PC-3 (cell line): ENCODE data around the gene LTBP1. TPM values are rescaled to one million over a fixed set of nuclear protein-coding genes. Genes with fewer than 3 reads are reported as not detected.

Experiments
- ATAC-seq: fragments of 200-7000 bp; cut with Tn5 transposase; 2 replicates; pipeline ENCODE4 v1.9.1; 2020; ENCODE audit warnings: mild to moderate bottlenecking, moderate library complexity
- BruUV-seq: library from RNA; stranded (reverse); fragments of 400-500 nt; replicated peaks from 2 replicates; lab custom pipeline; 2021; lab: Mats Ljungman, UMichigan
- CTCF ChIA-PET: fragments of 300-600 bp; sonication (Branson Sonifier 250); formaldehyde crosslinking; loops from one replicate; lab custom pipeline; 2022; ENCODE audit warnings: antibody characterized with exemption; lab: Charles Lee
- POLR2A ChIA-PET: fragments of 300-600 bp; sonication (Branson Sonifier 250); formaldehyde crosslinking; loops from one replicate; lab custom pipeline; 2022; ENCODE audit warnings: antibody characterized with exemption; ENCODE audit not compliant: unreplicated experiment; lab: Charles Lee
- DNase-seq: peaks from one replicate; pipeline ENCODE4 v3.0.0-alpha.2; 2015
- H2AFZ ChIP-seq: fragments of 300-600 bp; sonication (generic); 2 replicates; pipeline ENCODE4 v1.6.0; 2016; ENCODE audit warnings: antibody characterized with exemption, low read length
- H3F3A ChIP-seq: fragments of 300-600 bp; sonication (generic); one replicate; pipeline ENCODE4 v1.6.0; 2017; ENCODE audit warnings: antibody characterized with exemption, low read length, control low read depth, mild to moderate bottlenecking; ENCODE audit not compliant: unreplicated experiment
- H3K27ac ChIP-seq: fragments of 300-600 bp; sonication (generic); 2 replicates; pipeline ENCODE4 v1.5.1; 2016; ENCODE audit warnings: mild to moderate bottlenecking, low read length
- H3K27me3 ChIP-seq: fragments of 300-600 bp; sonication (generic); 2 replicates; pipeline ENCODE4 v1.6.1; 2016; ENCODE audit warnings: low read length, mixed read lengths
- H3K36me3 ChIP-seq: fragments of 300-600 bp; sonication (generic); 2 replicates; pipeline ENCODE4 v1.6.1; 2016; ENCODE audit warnings: low read depth, mixed run types, low read length, mixed read lengths
- H3K4me1 ChIP-seq: fragments of 300-600 bp; sonication (generic); 2 replicates; pipeline ENCODE4 v1.5.1; 2016; ENCODE audit warnings: low read length; ENCODE audit not compliant: insufficient read depth
- H3K4me2 ChIP-seq: fragments of 300-600 bp; sonication (generic); 2 replicates; pipeline ENCODE4 v1.6.0; 2016; ENCODE audit warnings: low read length
- H3K4me3 ChIP-seq: fragments of 300-600 bp; sonication (generic); 2 replicates; pipeline ENCODE4 v1.5.1; 2016; ENCODE audit warnings: mild to moderate bottlenecking, low read length, mixed read lengths
- H3K79me2 ChIP-seq: fragments of 300-600 bp; sonication (generic); 2 replicates; pipeline ENCODE4 v1.6.1; 2017; ENCODE audit warnings: low read length, mixed read lengths
- H3K9ac ChIP-seq: fragments of 300-600 bp; sonication (generic); 2 replicates; pipeline ENCODE4 v1.6.0; 2016; ENCODE audit warnings: mild to moderate bottlenecking, low read length
- H3K9me2 ChIP-seq: fragments of 300-600 bp; sonication (generic); replicated peaks from 2 replicates; pipeline ENCODE4 v1.6.1; 2016; ENCODE audit warnings: mixed run types, low read length, mixed read lengths
- H3K9me3 ChIP-seq: fragments of 300-600 bp; sonication (generic); 2 replicates; pipeline ENCODE4 v1.6.1; 2016; ENCODE audit warnings: low read length, mixed read lengths
- H4K20me1 ChIP-seq: fragments of 300-600 bp; sonication (generic); 2 replicates; pipeline ENCODE4 v1.6.1; 2016; ENCODE audit warnings: low read length, mixed read lengths
- CTCF ChIP-seq: fragments of 300-600 bp; sonication (generic); conservative IDR thresholded peaks from 2 replicates; pipeline ENCODE4 v1.5.1; 2017; ENCODE audit warnings: antibody characterized with exemption, low read depth, mild to moderate bottlenecking, low read length
- EZH2 ChIP-seq: fragments of 300-600 bp; sonication (generic); IDR thresholded peaks from one replicate; pipeline ENCODE4 v1.6.1; 2017; ENCODE audit warnings: antibody characterized with exemption, mild to moderate bottlenecking, low read length; ENCODE audit not compliant: unreplicated experiment
- EZH2phosphoT487 ChIP-seq: fragments of 300-600 bp; sonication (generic); IDR thresholded peaks from 2 replicates; pipeline ENCODE4 v1.6.1; 2018; ENCODE audit warnings: mild to moderate bottlenecking, antibody characterized with exemption, low read length, borderline replicate concordance
- intact Hi-C: fragments of 100-400 bp; cut with micrococcal nuclease; formaldehyde crosslinking; loops from 2 replicates; pipeline ENCODE4 v1.9.0; 2023
- total RNA-seq: library from RNA; depleted of rRNA; stranded (reverse); fragments of >200 nt; gene quantifications from 2 replicates; pipeline ENCODE4 v1.2.3, GENCODE V29; 2014

The LTBP1 gene
- total RNA-seq, 1 experiment from 2014 or later, result 45.9 TPM

DNA sequence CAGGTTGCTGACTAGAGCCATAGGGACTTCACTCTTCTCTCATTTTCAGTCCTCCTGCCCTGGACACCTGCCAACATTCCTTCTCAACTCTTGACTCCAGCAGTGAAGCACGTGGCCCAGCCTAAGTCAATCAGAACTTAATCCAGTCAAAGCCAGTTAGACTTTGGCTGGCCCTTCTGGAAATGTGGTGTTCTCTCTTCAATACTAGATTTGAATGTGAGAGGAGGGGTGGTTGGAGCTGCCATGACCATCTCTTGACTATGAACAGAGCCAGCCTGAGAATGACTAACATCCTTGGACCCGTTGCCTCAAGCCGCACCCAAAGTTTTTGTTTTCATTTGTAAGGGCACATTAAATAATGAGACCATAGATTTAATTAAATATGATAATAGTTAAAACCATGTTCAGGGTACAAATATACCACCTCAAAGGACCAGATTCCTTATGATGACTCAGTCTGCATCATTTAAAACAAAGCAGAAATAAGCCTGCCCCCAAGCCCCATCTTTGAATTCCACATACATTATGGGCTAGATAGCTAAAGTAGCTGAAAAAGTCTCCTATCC lies 480.0 kb downstream of the LTBP1 start:
- Histone ChIP-seq H3K9me2 (no peaks in the 10 kb centered on the region), H3F3A (no peaks in the 10 kb centered on the region), H3K4me2 (no peak overlapping the region), H2AFZ (no peak overlapping the region), H3K4me3 (no peak overlapping the region), H3K9ac (no peak overlapping the region), H3K27me3 (no peaks in the 10 kb centered on the region), H3K9me3 (no peaks in the 10 kb centered on the region), H3K36me3 (no peaks in the 10 kb centered on the region), H3K4me1 (peaks cover 12% of the 10 kb centered on the region; the same call in 1 of the 2 replicates), H3K27ac (peak overlapping the region; percentile 17; the same call in 1 of the 2 replicates), H4K20me1 (no peaks in the 10 kb centered on the region), H3K79me2 (no peaks in the 10 kb centered on the region)
- peak; percentile 38 for DNase-seq
- no peak for TF ChIP-seq CTCF
- TF ChIP-seq EZH2, result no peak
- no peak for TF ChIP-seq EZH2phosphoT487
- no TSS peak for BruUV-seq
- intact Hi-C loops, result no loop called here
- ChIA-PET POLR2A (no interaction called here), CTCF (no interaction called here)
- ATAC-seq, result peak; percentile 12; the same call in 1 of the 2 replicates

GRCh38 chr2:33430077-33430476 lies 483.3 kb downstream of the LTBP1 start:
- CTCF ChIA-PET, result no interaction called here

More at GRCh38 chr2:33430077-33430476, 483.3 kb downstream of the LTBP1 start:
- ATAC-seq (no peak), DNase-seq (no peak)
- Histone ChIP-seq H3K27ac (no peak overlapping the region), H3K36me3 (no peaks in the 10 kb centered on the region), H3K9ac (no peak overlapping the region), H3K4me1 (peaks cover 12% of the 10 kb centered on the region; the same call in 1 of the 2 replicates), H3K9me2 (no peaks in the 10 kb centered on the region), H3K27me3 (no peaks in the 10 kb centered on the region), H2AFZ (no peak overlapping the region), H3F3A (no peaks in the 10 kb centered on the region), H3K4me2 (no peak overlapping the region), H4K20me1 (no peaks in the 10 kb centered on the region), H3K4me3 (no peak overlapping the region), H3K79me2 (no peaks in the 10 kb centered on the region), H3K9me3 (no peaks in the 10 kb centered on the region)
- no TSS peak for BruUV-seq
- TF ChIP-seq EZH2phosphoT487, result no peak
- no peak for TF ChIP-seq CTCF
- no peak for TF ChIP-seq EZH2
- POLR2A ChIA-PET, result interaction anchor here (0.6 kb wide), 1 partner anchor 168 kb away, joined by 3 read pairs; no protein-coding TSS in a partner anchor
- intact Hi-C loops, result no loop called here
